NCI-H1417 treated with DMSO at 0.1 percent for 48 hours (cell line): Measurements from ENCODE around the gene AEBP2.
"Not testable (repeated sequence)": the region's sequence is repeated elsewhere in the genome, so short reads cannot be mapped to it uniquely, and the experiment has no call there.

Experiments
- DNase-seq: peaks from one replicate; lab custom pipeline; 2025; lab: John Stamatoyannopoulos, UW

Gene AEBP2

DNA sequence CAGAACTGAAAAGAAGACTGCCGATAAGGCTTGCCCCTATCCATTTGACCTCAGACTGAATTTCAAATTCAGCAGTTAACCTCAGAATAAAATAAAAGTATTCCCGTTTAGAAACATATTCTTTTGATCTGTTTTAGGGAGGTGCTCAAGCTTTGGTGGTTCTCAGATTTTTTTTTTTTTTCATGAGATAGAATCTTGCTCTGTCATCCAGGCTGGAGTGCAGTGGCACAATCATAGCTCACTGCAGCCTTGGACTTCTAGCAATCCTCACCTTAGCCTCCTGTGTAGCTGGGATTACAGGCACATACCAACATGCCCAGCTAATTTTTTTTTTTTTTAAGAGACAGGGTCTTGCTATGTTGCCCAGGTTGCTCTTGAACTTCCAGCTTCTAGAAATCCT, 15.5 kb downstream of the AEBP2 start:
- DNase-seq, result no peak

DNA sequence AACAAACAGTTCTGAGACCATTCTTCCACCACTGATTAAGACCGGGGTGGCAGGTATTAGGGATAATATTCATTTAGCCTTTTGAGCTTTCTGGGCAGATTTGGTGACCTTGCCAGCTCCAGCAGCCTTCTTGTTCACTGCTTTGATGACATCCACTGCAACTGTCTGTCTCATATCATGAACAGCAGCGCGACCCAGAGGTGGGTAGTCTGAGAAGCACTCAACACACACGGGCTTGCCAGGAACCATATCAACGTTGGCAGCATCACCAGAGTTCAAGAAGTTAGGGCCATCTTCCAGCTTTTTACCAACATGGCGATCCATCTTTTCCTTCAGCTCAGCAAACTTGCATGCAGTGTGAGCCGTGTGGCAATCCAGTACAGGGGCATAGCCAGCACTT, 16.9 kb downstream of the AEBP2 start:
- DNase-seq, result no peak

DNA sequence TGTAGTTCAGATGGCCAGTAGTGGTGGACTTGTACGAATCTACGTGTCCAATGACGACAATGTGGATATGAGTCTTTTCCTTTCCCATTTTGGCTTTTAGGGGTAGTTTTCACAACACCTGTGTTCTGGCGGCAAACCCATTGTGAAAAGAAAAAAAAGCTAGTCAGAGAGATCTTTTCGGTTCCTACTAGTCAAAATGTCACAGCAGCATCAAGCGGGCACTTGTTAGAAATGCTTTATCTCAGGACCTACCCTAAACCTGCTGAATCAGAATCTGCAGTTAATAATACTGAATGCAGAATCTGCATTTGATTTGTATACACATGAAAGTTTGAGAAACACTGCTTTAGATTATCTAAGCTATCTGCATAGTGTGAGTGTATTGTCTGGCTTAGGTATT, 18.3 kb downstream of the AEBP2 start:
- no peak for DNase-seq

DNA sequence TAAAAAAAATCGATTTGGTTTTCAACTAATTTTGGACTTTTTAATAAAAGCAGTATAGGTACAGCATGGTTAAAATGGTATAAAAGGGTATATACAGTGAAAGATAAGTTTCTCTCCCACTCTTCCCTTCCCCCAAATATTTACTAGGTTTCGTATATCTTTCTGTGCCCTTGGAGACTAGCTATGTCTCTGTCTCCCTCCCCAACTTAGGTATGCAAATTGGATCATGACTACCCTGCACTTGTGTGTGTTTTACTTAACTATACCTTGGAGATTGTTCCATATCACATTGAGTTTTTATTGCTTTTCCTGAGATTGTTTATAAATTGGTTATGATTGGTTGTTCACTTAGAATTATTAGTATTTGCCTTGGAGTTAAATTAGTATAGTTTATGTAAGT, 19.4 kb downstream of the AEBP2 start:
- DNase-seq, result no peak

DNA sequence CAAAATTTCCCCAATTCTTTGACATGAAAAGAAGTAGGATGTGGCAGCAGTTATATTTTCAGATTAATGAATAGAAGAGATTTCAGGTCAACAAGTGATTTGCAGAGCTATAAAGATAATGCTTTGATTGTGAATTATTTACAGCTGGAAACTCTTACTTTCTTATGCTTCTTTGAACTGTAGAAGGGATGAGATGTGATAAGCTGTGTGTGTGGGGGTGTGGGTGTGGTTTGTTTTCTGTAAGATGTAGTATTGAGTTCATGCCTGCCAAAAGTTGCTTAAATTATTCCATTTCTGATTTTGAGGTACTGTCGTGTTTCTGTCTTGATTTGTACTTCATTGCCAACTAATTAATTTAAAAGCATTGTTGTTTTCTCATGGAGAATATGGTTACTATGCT, 22.7 kb downstream of the AEBP2 start:
- no peak for DNase-seq

DNA sequence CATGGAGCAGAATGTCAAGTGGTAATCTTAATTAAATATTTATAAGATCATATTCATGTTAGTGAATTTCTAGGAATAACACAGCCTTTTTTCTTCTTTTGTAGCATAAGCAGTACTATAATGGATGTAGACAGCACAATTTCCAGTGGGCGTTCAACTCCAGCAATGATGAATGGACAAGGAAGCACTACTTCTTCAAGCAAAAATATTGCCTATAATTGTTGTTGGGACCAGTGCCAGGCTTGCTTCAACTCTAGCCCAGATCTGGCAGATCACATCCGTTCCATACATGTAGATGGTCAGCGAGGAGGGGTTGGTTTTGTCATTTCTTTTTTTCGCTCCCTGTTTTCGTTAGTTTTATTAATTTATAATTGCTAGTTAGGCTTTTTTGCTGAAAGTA, 23.1 kb downstream of the AEBP2 start:
- peak; percentile 11 for DNase-seq

DNA sequence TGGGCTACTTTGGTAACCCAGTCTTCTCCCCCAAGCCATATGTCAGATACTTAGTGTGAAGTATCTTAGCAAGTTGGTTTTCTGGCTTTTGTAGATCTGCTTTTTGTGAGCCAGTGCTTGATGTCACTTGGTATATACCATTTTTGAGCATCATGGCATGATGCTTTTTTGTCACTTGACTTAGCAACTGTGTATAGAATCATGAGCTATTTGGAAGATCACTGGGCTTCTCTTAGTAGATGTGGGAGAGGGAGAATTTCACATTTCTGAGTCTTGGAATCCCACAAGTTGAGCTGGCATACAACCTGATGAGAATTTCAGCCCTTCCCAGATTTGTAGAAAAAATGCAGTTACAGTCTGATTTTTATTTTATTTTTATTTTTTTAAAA, 24.9 kb downstream of the AEBP2 start:
- DNase-seq, result no peak

DNA sequence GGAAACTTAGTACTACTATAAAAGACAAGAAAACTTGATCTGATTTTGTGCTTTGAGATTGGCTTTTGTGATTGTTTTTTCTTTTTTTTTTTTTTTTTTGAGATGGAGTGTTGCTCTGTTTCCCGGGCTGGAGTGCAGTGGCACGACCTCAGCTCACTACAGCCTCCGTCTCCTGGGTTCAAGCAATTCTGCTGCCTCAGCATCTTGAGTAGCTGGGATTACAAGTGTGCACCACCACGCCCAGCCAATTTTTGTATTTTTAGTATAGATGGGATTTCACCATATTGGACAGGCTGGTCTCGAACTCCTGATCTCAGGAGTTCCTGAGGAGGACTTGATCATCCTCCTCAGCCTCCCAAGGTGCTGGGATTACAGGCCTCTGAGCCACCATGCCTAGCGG, 26.4 kb downstream of the AEBP2 start:
- DNase-seq, result no peak

DNA sequence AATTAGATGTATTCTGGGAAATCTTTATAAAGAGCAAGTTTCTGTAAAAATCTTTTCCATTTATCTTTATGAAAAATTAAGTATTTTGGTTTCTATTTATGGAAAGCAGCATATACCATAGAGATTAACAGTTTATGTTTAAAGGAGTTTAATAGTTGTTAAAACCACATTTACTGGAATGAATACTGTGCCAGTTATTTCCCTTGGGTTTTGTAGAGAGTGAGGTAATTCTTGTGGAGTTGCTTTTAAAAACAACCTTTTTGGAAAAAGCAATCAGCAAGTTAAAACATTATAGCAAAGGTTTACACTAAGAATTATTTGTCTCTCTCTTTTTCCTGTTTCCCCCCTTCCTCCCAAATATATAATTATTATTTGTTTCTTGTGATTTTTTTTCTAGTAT, 34.9 kb downstream of the AEBP2 start:
- DNase-seq, result no peak

DNA sequence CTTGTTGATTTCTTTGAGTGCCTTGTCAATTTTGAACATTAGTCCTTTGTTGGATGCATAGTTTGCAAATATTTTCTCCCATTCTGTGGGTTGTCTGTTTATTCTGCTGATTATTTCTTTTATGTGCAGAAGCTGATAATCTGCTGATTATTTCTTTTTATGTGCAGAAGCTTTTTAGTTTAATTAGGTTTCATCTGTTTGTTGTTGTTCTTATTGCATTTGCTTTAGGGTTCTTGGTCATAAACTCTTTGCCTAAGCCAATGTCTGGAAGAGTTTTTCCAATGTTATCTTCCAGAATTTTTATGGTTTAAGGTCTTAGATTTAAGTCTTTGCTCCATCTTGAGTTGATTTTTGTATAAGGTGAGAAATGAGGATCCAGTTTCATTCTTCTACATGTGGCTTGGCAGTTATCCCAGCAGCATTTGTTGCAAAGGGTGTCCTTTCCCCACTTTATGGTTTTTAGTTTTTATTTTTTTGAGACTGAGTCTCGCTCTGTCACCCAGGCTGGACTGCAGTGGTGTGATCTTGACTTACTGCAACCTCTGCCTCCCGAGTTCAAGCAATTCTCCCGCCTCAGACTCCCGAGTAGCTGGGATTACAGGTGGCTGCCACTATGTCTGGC, 36.7 kb downstream of the AEBP2 start:
- not testable (repeated sequence) for DNase-seq

DNA sequence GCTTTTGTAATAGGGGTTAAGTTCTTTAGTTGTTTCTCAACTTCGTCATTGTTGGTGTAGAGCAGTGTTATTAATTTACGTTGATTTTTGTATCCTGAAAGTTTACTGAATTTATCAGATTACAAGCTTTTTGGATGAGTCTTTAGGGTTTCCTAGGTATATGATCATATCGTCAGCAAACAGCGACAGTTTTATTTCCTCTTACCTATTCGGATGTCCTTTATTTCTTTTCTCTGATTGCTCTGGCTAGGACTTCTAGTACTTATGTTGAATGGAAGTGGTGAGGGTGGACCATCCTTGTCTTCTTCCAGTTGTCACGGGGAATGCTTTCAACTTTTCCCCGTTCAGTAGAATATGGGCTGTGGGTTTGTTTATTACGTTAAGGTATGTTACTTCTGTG, 37.8 kb downstream of the AEBP2 start:
- DNase-seq, result no peak

DNA sequence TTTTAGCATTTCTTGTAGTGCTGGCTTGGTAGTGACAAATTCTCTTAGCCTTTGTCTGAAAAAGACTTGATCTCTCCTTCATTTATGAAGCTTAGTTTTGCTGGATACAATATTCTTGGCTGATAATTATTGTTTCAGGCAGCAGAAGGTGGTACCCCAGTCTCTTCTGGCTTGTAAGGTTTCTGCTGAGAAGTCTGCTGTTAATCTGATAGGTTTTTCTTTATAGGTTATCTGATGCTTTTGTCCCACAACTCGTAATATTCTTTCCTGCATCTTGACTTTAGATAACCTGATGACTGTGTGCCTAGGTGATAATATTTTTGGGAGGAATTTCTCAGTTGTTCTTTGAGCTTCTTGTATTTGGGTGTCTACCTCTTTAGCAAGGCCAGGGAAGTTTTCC, 41.2 kb downstream of the AEBP2 start:
- DNase-seq, result no peak

DNA sequence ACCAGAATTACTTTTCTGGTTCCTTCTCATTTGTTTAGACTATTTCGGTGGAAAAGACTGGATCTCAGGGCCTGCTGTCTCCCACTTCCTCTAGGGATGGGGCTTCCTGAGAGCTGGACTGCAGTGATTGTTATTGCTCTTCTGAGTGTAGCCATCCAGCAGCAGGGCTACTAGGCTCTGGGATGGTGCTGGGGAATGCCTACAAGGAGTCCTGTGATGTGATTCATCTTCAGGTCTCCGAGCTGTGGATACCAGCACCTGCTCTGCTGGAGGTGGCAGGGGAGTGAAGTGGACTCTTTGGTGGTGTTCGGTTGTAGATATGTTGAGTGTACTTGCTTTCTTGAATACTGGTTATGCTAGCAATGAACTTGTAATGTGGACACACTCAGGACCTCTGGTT, 42.7 kb downstream of the AEBP2 start:
- DNase-seq, result no peak

DNA sequence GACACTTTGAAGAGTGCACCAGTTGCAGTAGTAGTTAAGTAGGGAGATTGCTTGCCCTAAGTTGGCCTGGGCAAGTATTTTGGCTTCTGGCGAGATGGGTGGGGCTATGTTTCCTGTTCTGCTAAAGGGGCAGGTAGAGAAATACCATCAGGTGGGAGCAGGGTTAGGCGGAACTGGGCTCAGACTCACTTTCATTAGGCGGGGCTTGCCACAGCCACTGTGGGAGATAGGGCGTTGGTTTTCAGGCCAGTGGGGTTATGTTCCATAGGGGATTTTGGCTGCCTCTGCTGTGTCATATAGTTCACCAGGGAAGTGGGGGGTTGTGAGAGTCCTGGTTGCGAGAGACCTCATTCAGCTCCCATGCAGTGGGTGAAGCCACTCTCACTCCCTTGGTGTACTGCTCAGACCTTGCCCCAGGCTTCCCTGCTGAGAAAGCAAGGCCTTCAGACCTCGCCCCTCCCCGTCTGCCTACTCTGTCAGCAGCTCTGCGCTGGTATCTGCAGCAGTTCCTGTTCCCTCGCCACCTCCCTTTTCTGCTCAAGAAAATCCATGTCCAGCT, 43.3 kb downstream of the AEBP2 start:
- DNase-seq, result no peak

DNA sequence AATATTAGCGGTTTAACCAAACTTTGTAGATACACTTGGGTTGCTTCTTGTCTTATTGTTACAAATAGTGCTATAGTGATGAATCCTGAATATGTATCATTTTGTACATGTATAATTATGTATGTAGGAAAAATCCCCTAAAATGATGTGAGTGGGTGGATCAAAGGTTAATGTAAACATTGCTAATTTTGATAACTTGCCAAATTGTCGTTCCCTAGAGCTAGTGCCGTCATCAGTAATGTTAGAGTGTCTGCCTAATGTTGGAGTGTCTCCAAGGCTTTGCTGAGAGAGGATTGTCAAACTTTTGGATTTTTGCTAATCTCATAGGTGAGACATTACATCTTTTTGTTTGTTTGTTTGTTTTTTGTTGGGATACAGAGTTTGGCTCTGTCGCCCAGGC, 44.4 kb downstream of the AEBP2 start:
- no peak for DNase-seq

DNA sequence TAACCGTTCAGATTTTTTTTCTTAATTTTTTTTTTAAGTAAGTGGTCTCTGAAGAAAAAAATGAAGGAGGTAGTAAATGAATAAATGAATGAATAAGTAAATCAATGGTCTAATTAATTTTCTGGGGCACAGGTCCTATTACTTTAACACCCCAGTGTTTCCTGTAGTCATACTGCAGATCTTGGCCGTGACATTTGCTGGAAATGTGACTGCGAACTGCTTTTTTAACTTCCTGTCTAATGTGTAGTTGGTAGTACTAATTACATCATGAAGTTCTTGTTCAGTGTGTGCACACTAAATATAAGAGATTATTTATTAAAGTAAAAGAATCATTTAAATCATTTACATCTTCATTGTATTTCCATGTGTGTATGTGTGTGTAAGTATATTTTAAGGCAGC, 45.4 kb downstream of the AEBP2 start:
- no peak for DNase-seq

DNA sequence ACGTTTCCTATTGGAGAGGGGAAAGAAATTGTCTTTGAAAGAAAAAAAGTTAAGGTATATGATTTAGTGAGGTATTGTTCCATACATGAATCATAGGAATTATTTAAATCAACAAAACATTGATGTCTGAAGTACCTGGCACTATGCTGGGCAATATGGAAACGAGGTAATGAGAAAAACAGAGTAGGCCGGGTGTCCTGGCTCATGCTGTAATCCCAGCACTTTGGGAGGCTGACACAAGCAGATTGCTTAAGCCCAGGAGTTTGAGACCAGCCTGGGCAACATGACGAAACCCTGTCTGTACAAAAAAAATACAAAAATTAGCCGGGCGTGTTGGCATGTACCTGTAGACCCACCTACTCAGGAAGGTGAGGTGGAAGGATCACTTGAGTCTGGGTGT, 45.9 kb downstream of the AEBP2 start:
- no peak for DNase-seq

DNA sequence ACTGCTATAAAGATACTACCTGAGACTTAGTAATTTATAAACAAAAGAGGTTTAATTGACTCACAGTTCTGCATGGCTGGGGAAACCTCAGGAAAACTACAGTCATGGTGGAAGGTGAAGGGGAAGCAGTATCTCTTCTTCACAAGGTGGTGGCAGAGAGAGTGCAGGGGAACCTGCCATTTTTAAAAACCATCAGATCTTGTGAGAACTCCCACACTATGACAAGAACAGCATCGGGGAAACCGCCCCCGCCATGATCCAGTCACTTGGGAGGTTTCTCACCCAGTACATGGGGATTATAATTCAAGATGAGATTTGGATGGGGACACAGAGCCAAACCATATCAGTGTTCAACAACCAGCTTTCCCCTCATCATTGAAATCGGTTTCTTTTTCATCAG, 49.9 kb downstream of the AEBP2 start:
- DNase-seq, result no peak

DNA sequence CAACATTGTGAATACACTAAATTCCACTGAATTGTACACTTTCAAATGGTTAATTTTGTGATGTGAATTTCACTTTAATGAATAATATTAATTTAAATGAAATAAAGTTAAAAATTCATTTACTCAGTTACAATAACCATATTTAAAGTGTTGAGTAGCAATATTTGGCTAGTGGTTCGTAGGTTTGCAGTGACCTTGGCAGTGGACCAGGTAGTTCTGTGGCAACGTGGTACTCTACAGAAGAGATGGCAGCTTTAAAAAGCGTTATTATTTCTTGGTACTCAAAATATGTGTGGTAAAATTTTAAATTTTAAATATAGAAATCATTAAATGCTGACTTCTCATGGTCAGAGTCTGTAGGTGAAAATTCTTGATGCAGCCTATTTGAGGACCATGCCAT, 51.6 kb downstream of the AEBP2 start:
- DNase-seq, result no peak

DNA sequence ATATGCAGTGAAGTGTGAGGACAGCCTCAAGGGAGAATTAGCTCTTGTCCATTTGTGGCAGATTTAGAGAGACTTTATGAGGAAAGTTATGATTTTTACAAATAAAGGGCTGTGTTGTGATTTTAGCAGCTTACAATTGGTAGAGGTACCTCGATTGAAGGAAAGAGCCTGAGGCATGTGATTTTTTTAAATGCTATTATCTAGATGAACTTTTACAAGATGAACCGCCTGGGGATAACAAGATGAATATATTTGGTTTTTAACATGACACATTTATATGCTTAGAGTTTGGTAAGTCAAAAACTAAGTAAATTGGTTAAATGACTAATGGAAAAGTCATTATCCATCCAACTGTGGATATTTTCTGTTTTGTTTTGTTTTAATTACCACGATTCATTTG, 52.6 kb downstream of the AEBP2 start:
- no peak for DNase-seq

DNA sequence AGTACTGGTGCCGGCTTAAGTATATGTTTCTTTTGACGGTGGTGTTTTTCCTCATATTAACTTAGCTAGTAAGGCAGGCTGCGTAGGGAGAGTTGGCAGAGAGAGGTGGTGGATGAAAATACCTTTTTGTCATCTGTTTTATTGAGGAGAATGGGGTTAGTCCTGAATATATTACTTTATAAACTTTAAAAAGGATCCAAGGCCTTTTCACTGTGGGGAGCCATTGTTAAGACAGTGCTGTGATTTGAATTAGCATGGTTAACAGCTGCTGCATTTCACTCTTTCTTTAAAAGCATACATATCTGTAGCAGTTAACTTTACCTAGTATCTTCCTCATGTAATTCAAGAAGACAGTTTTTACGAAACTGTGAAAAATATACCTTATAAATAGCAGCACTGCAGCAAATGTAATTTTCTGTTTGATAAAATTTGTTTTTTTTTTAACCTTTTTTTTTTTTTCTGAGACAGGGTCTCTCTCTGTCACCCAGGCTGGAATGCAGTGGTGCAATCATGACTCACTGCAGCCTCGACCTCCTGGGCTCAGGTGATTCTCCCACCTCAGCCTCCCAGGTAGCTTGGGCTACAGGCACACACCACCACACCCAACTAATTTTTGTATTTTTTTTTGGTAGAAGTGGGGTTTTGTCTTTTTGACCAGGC, 57.1 kb downstream of the AEBP2 start:
- DNase-seq, result no peak

DNA sequence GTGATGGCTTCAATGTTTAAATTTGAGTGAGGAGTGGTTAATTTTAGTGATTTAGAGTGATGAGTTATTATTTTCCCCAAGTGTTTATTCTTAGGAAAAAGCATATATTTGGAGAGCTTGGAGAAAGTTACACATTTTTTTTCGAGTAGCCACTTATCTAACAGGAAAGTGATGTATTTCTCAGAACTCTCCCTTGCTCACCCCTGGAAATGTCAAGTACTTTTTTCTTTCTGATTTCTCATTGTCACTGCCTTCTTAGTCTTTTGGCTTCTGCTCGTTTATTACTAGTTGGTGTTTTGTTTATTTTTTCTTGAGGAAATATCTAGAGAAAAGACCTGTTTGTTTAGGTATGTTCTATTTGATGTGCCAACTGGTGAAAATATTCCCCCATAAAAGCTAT, 58.8 kb downstream of the AEBP2 start:
- DNase-seq, result no peak

DNA sequence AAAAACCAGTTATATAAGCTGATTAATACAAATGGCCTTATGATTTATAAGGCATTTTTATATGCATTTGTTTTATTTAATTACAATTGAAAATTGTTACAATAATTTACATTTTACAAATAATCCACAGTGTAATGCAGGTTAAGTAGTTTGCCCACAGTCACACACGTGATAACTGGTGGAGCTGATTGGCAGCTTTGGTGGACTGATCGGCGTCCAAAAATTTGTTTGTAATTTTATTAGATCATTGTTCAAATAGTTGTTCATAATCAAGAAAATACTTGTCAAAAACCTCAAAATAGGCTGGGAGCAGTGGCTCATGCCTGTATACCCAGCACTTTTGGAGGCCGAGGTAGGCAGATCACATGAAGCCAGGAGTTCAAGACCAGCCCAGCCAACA, 59.7 kb downstream of the AEBP2 start:
- DNase-seq, result no peak

DNA sequence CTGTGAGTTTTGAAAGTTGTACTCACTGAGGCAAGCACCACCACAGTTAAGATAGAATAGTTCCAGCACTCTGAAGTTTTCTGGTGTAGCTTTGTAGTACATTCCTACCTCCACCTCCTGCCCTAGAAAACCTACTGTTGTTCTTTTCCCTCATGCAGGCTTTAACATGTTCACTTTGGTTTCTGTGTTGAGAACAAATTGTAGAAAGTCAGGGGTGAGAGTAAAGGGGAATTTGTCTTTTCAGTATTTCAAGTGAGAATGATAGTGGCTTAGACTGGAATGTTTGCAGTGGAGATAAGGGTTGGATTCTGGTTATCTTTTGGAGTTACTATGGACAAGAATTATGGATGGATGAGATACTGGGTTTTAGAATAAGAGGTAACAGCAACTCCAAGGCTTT, 67.2 kb downstream of the AEBP2 start:
- DNase-seq, result no peak
